ENCODE data around the gene TRAF3. TPM values are rescaled to one million over a fixed set of nuclear protein-coding genes. Genes with fewer than 3 reads are reported as not detected.

The TRAF3 gene
- total RNA-seq, 1 donor = 19.5 TPM

- peaks cover 82% of the 10 kb centered on the region for H3K36me3 ChIP-seq (ENCODE audit: insufficient read depth, low read length)
- peaks cover 2% of the 10 kb centered on the region for H3K79me2 ChIP-seq (ENCODE audit: insufficient read depth, low read length)
- H3K27ac ChIP-seq (ENCODE audit: low read depth, low read length) = no peak overlapping the region
- H3K4me2 ChIP-seq (ENCODE audit: insufficient read depth, low read length) = no peak overlapping the region
- H2AFZ ChIP-seq (ENCODE audit: low read length) = no peak overlapping the region
- peaks cover 17% of the 10 kb centered on the region for H4K20me1 ChIP-seq (ENCODE audit: insufficient read depth, low read length)
- no peaks in the 10 kb centered on the region for H3K9me3 ChIP-seq (ENCODE audit: low read depth, low read length)
- no peak overlapping the region for H3K4me3 ChIP-seq (ENCODE audit: insufficient read depth, low read length)
- DNase-seq (ENCODE audit: insufficient read length, low spot score, missing footprints) = peak; percentile 64
- H3K4me1 ChIP-seq (ENCODE audit: insufficient read depth, low read length) = no peaks in the 10 kb centered on the region
- no peak for TF ChIP-seq CTCF (IDR thresholded peaks at IDR 0.05; ENCODE audit: extremely low read depth, low read depth, low read length)
- H3K27me3 ChIP-seq (ENCODE audit: insufficient read depth, low read length) = no peaks in the 10 kb centered on the region
Measured at GRCh38 chr14:102947321-102948103, 170.3 kb downstream of the TRAF3 start.

- Histone ChIP-seq H3K79me2 (ENCODE audit: insufficient read depth, low read length) (no peaks in the 10 kb centered on the region), H3K27me3 (ENCODE audit: insufficient read depth, low read length) (no peaks in the 10 kb centered on the region), H3K4me3 (ENCODE audit: insufficient read depth, low read length) (no peak overlapping the region), H3K4me2 (ENCODE audit: insufficient read depth, low read length) (no peak overlapping the region), H3K27ac (ENCODE audit: low read depth, low read length) (no peak overlapping the region), H3K9me3 (ENCODE audit: low read depth, low read length) (no peaks in the 10 kb centered on the region), H3K36me3 (ENCODE audit: insufficient read depth, low read length) (peaks cover 85% of the 10 kb centered on the region), H3K4me1 (ENCODE audit: insufficient read depth, low read length) (no peaks in the 10 kb centered on the region), H2AFZ (ENCODE audit: low read length) (no peak overlapping the region), H4K20me1 (ENCODE audit: insufficient read depth, low read length) (peaks cover 17% of the 10 kb centered on the region)
- DNase-seq (ENCODE audit: insufficient read length, low spot score, missing footprints) = no peak
- no peak for TF ChIP-seq CTCF (IDR thresholded peaks at IDR 0.05; ENCODE audit: extremely low read depth, low read depth, low read length)
Measured at GRCh38 chr14:102948698-102949061, 171.4 kb downstream of the TRAF3 start.

- no peak overlapping the region for H3K4me2 ChIP-seq (ENCODE audit: insufficient read depth, low read length)
- DNase-seq (ENCODE audit: insufficient read length, low spot score, missing footprints) = peak; percentile 86
- peaks cover 85% of the 10 kb centered on the region for H3K36me3 ChIP-seq (ENCODE audit: insufficient read depth, low read length)
- no peak overlapping the region for H3K4me3 ChIP-seq (ENCODE audit: insufficient read depth, low read length)
- no peak overlapping the region for H2AFZ ChIP-seq (ENCODE audit: low read length)
- no peak for TF ChIP-seq CTCF (IDR thresholded peaks at IDR 0.05; ENCODE audit: extremely low read depth, low read depth, low read length)
- no peaks in the 10 kb centered on the region for H3K4me1 ChIP-seq (ENCODE audit: insufficient read depth, low read length)
- H3K27ac ChIP-seq (ENCODE audit: low read depth, low read length) = no peak overlapping the region
- H3K79me2 ChIP-seq (ENCODE audit: insufficient read depth, low read length) = no peaks in the 10 kb centered on the region
- no peaks in the 10 kb centered on the region for H3K9me3 ChIP-seq (ENCODE audit: low read depth, low read length)
- H4K20me1 ChIP-seq (ENCODE audit: insufficient read depth, low read length) = peaks cover 17% of the 10 kb centered on the region
- H3K27me3 ChIP-seq (ENCODE audit: insufficient read depth, low read length) = no peaks in the 10 kb centered on the region
Measured at GRCh38 chr14:102949062-102949800, 172.0 kb downstream of the TRAF3 start.

GRCh38 chr14:102949801-102950451 lies 172.7 kb downstream of the TRAF3 start:
- Histone ChIP-seq H2AFZ (ENCODE audit: low read length) (no peak overlapping the region), H3K79me2 (ENCODE audit: insufficient read depth, low read length) (no peaks in the 10 kb centered on the region), H4K20me1 (ENCODE audit: insufficient read depth, low read length) (peaks cover 17% of the 10 kb centered on the region), H3K4me2 (ENCODE audit: insufficient read depth, low read length) (no peak overlapping the region), H3K4me1 (ENCODE audit: insufficient read depth, low read length) (no peaks in the 10 kb centered on the region), H3K27me3 (ENCODE audit: insufficient read depth, low read length) (no peaks in the 10 kb centered on the region), H3K36me3 (ENCODE audit: insufficient read depth, low read length) (peaks cover 87% of the 10 kb centered on the region), H3K27ac (ENCODE audit: low read depth, low read length) (no peak overlapping the region), H3K4me3 (ENCODE audit: insufficient read depth, low read length) (no peak overlapping the region), H3K9me3 (ENCODE audit: low read depth, low read length) (no peaks in the 10 kb centered on the region)
- no peak for TF ChIP-seq CTCF (IDR thresholded peaks at IDR 0.05; ENCODE audit: extremely low read depth, low read depth, low read length)
- DNase-seq (ENCODE audit: insufficient read length, low spot score, missing footprints) = peak; percentile 91
